ENCODE data around the gene CLEC1A. TPM values are rescaled to one million over a fixed set of nuclear protein-coding genes. Genes with fewer than 3 reads are reported as not detected.

CLEC1A gene
- total RNA-seq, 2 experiments from 2014 or later = not detected

DNA sequence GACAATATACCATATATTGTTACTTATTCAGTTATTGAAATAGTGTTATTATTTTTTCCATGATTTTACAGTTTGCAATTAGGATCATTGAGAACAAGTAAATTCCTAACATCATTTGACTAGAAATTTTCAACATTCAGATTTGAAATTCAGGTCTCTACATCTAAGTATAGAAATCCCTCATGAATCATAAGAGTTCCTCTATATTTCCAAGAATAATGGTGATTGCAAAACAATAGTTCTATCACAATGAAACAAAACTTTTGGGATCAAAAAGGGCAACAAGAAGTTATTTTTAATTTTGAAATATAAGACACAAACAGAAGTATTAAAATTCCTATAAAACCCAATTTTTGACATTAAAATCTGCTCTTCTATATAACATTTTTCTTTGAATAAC is 10.8 kb downstream of the CLEC1A start:
- Histone ChIP-seq H3K27ac (ENCODE audit: low read depth in 1 of 2, low read length in 2 of 2) (no peak overlapping the region), H3K9me3 (ENCODE audit: control insufficient read depth in 1 of 2, insufficient read depth in 1 of 2, low read length in 2 of 2) (peaks cover 6 to 13% of the 10 kb centered on the region in 2 experiments), H3K4me3 (ENCODE audit: low read length) (no peak overlapping the region), H3K4me1 (ENCODE audit: insufficient read depth, low read length) (no peaks in the 10 kb centered on the region), H3K27me3 (ENCODE audit: control insufficient read depth in 1 of 2, insufficient read depth in 2 of 2, low read length in 2 of 2) (peaks cover 0 to under 1% of the 10 kb centered on the region in 2 experiments), H3K36me3 (ENCODE audit: insufficient read depth, low read length) (no peaks in the 10 kb centered on the region)
- Mint-ChIP-seq H3K27me3 (no peaks in the 10 kb centered on the region), H3K9me3 (peaks cover 8% of the 10 kb centered on the region), H3K4me3 (no peak overlapping the region), H3K4me1 (ENCODE audit: low read depth) (no peaks in the 10 kb centered on the region), H3K36me3 (ENCODE audit: low read depth) (no peaks in the 10 kb centered on the region), H3K27ac (no peak overlapping the region)
- ATAC-seq (ENCODE audit: poor library complexity) (no peak), DNase-seq (no peak)
- intact Hi-C loops (cut with DNase I, micrococcal nuclease) = no loop called here
- TF ChIP-seq, protein P1, sequence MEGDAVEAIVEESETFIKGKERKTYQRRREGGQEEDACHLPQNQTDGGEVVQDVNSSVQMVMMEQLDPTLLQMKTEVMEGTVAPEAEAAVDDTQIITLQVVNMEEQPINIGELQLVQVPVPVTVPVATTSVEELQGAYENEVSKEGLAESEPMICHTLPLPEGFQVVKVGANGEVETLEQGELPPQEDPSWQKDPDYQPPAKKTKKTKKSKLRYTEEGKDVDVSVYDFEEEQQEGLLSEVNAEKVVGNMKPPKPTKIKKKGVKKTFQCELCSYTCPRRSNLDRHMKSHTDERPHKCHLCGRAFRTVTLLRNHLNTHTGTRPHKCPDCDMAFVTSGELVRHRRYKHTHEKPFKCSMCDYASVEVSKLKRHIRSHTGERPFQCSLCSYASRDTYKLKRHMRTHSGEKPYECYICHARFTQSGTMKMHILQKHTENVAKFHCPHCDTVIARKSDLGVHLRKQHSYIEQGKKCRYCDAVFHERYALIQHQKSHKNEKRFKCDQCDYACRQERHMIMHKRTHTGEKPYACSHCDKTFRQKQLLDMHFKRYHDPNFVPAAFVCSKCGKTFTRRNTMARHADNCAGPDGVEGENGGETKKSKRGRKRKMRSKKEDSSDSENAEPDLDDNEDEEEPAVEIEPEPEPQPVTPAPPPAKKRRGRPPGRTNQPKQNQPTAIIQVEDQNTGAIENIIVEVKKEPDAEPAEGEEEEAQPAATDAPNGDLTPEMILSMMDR (IDR thresholded peaks at IDR 0.05) = no peak
- CTCF ChIA-PET = no interaction called here
- POLR2A ChIA-PET = no interaction called here

DNA sequence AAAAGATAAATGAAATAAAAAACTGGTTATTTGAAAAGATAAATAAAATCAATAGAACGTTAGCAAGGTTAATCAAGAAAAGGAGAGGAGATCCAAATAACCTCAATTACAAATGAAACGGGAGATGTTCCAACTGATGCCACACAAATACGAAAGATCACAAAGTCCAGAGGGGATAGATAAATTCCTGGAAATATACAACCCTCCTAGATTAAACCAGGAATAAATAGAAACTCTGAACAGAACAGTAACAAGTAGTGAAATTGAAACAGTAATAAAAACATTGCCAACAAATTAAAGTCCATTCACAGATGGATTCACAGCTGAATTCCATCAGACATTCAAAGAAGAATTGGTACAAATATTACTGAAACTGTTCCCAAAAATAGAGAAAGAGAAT is 12.4 kb downstream of the CLEC1A start:
- no peak overlapping the region for H3K4me3 Mint-ChIP-seq
- peaks cover 10% of the 10 kb centered on the region for H3K9me3 Mint-ChIP-seq
- Histone ChIP-seq H3K4me1 (ENCODE audit: insufficient read depth, low read length) (no peaks in the 10 kb centered on the region), H3K36me3 (ENCODE audit: insufficient read depth, low read length) (no peaks in the 10 kb centered on the region), H3K4me3 (ENCODE audit: low read length) (no peak overlapping the region), H3K27ac (ENCODE audit: low read depth in 1 of 2, low read length in 2 of 2) (no peak overlapping the region), H3K9me3 (ENCODE audit: control insufficient read depth in 1 of 2, insufficient read depth in 1 of 2, low read length in 2 of 2) (peaks cover 6 to 13% of the 10 kb centered on the region in 2 experiments), H3K27me3 (ENCODE audit: control insufficient read depth in 1 of 2, insufficient read depth in 2 of 2, low read length in 2 of 2) (peaks cover 0 to 9% of the 10 kb centered on the region in 2 experiments)
- no peaks in the 10 kb centered on the region for H3K4me1 Mint-ChIP-seq (ENCODE audit: low read depth)
- intact Hi-C loops (cut with DNase I, micrococcal nuclease) = no loop called here
- H3K27ac Mint-ChIP-seq = no peak overlapping the region
- ChIA-PET CTCF (no interaction called here), POLR2A (no interaction called here)
- peaks cover 8% of the 10 kb centered on the region for H3K27me3 Mint-ChIP-seq
- no peaks in the 10 kb centered on the region for H3K36me3 Mint-ChIP-seq (ENCODE audit: low read depth)
- TF ChIP-seq, protein P1 (IDR thresholded peaks at IDR 0.05) = no peak
- ATAC-seq (ENCODE audit: poor library complexity) (no peak), DNase-seq (no peak)

DNA sequence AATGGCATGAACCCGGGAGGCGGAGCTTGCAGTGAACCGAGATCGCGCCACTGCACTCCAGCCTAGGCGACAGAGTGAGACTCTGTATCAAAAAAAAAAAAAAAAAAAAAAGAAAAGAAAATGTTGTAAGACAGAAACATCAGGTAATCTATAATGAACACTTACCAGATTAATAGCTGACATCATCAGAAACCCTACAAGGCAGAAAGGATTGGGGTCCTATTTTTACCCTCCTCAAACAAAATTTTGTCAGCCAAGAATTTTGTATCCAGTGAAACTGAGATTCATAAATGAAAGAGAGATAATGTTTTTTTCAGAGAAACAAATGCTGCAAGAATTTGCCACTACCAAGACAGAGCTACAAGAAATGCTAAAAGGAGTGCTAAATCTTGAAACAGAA is 14.1 kb downstream of the CLEC1A start:
- H3K36me3 ChIP-seq (ENCODE audit: insufficient read depth, low read length) = no peaks in the 10 kb centered on the region
- no peak overlapping the region for H3K4me3 ChIP-seq (ENCODE audit: low read length)
- no peaks in the 10 kb centered on the region for H3K36me3 Mint-ChIP-seq (ENCODE audit: low read depth)
- ChIA-PET CTCF (no interaction called here), POLR2A (no interaction called here)
- peaks cover 6 to 13% of the 10 kb centered on the region in 2 experiments for H3K9me3 ChIP-seq (ENCODE audit: control insufficient read depth in 1 of 2, insufficient read depth in 1 of 2, low read length in 2 of 2)
- TF ChIP-seq, protein P1 (IDR thresholded peaks at IDR 0.05) = no peak
- DNase-seq (no peak), ATAC-seq (ENCODE audit: poor library complexity) (no peak)
- no peaks in the 10 kb centered on the region for H3K4me1 ChIP-seq (ENCODE audit: insufficient read depth, low read length)
- no peaks in the 10 kb centered on the region for H3K4me1 Mint-ChIP-seq (ENCODE audit: low read depth)
- H3K9me3 Mint-ChIP-seq = peaks cover 10% of the 10 kb centered on the region
- no peak overlapping the region for H3K27ac ChIP-seq (ENCODE audit: low read depth in 1 of 2, low read length in 2 of 2)
- no peak overlapping the region for H3K4me3 Mint-ChIP-seq
- peaks cover 0 to 9% of the 10 kb centered on the region in 2 experiments for H3K27me3 ChIP-seq (ENCODE audit: control insufficient read depth in 1 of 2, insufficient read depth in 2 of 2, low read length in 2 of 2)
- no peak overlapping the region for H3K27ac Mint-ChIP-seq
- intact Hi-C loops (cut with DNase I, micrococcal nuclease) = no loop called here
- H3K27me3 Mint-ChIP-seq = peaks cover 19% of the 10 kb centered on the region
